Left forelimb (tissue), 1 donor: ENCODE results near the gene DNAJC16.

Experiments
- DNase-seq: peaks from one replicate; pipeline ENCODE4 v3.0.0-alpha.2; 2018; ENCODE audit warnings: low spot score

The DNAJC16 gene

GRCh38 chr1:15620902-15621682, 94.4 kb downstream of the DNAJC16 start:
- no peak for DNase-seq

- DNase-seq = no peak
Observed at GRCh38 chr1:15621975-15622374, 95.3 kb downstream of the DNAJC16 start.

GRCh38 chr1:15622712-15623373, 96.2 kb downstream of the DNAJC16 start:
- DNase-seq = no peak

DNA sequence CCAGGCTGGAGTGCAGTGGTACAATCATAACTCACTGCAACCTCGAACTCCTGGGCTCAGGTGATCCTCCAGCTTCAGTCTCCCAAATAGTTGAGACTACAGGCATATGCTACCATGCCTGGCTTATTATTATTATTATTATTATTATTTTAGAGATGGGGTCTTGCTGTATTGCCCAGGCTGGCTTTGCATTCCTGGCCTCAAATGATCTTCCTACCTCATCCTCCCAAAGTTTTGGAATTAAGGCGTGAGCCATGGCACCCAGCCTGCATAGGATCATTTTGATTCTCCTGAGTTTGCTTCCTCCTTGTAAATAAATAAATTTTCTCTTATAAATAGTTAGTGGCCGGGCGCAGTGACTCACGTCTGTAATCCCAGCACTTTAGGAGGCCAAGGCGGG, 96.8 kb downstream of the DNAJC16 start:
- DNase-seq = no peak

GRCh38 chr1:15624133-15624714, 97.6 kb downstream of the DNAJC16 start:
- DNase-seq = no peak

DNA sequence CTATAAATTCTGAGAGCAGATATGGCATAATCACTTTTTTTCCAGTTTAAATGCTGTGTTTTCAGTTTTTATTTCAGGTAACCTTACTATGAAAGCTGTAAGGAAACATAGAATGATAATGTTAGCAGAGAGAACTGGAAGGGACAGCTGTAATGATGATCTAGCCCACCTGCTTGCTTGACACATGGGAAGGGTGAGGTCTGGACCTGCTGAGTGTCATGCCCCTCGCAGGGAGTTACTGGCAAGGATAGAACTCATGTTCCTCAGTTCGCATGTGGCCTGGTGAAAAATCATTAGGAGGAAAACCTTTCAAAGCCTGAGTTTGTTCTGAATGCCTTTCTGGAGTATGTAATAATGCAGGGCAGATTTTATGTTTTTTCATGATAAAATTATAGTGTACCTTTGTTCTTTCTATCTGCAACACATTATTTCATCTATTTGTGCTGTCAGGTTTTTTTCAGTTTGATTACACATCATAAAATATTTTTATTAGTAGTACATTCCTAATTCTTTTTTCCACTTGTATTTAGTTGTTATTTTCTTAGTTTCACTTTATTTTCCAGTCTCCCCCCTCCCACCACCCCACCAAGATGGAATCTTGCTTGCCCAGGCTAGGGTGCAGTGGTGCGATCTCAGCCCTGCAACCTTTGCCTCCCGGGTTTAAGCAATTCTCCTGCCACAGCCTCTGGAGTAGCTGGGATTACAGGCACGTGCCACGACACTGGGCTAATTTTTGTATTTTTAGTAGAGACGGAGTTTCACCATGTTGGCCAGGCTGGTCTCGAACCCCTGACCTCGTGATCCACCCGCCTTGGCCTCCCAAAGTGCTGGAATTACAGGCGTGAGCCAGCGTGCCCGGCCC, 98.6 kb downstream of the DNAJC16 start:
- no peak for DNase-seq
